AG09309 (cell line): ENCODE results near the gene IL20RB.

Experiments used
- DNase-seq: peaks from one replicate; pipeline ENCODE4 v3.0.0-alpha.2; 2010; ENCODE audit warnings: low read depth
- H3K4me3 ChIP-seq: 2 replicates; pipeline ENCODE4 v1.5.1; 2011; ENCODE audit warnings: mild to moderate bottlenecking, low read depth, low read length, moderate library complexity; ENCODE audit not compliant: control insufficient read depth
- CTCF ChIP-seq: IDR thresholded peaks from 2 replicates; pipeline ENCODE4 v1.5.1; 2011; ENCODE audit warnings: mild to moderate bottlenecking, low read depth, low read length, inconsistent platforms; ENCODE audit not compliant: insufficient read depth, control insufficient read depth; ENCODE audit errors: missing control alignments

IL20RB gene

GRCh38 chr3:137024348-137024747 lies 66.6 kb downstream of the IL20RB start:
- H3K4me3 ChIP-seq = no peak overlapping the region
- DNase-seq = no peak
- TF ChIP-seq CTCF = no peak

GRCh38 chr3:137026701-137027100 lies 68.9 kb downstream of the IL20RB start:
- no peak for TF ChIP-seq CTCF
- H3K4me3 ChIP-seq = no peak overlapping the region
- DNase-seq = no peak

- peak overlapping the region; percentile 23 for H3K4me3 ChIP-seq
- DNase-seq = no peak
- peak; percentile 95 for TF ChIP-seq CTCF
These were observed 74.8 kb downstream of the IL20RB start for GRCh38 chr3:137032465-137033120.

GRCh38 chr3:137035631-137036030 lies 77.8 kb downstream of the IL20RB start:
- no peak overlapping the region for H3K4me3 ChIP-seq
- no peak for DNase-seq
- peak; percentile 34 for TF ChIP-seq CTCF

GRCh38 chr3:137039570-137039969 lies 81.8 kb downstream of the IL20RB start:
- H3K4me3 ChIP-seq = no peak overlapping the region
- no peak for DNase-seq
- TF ChIP-seq CTCF = no peak

- no peak for TF ChIP-seq CTCF
- no peak for DNase-seq
- no peak overlapping the region for H3K4me3 ChIP-seq
These were observed 83.5 kb downstream of the IL20RB start for GRCh38 chr3:137041251-137041650.

GRCh38 chr3:137041686-137042085 lies 83.9 kb downstream of the IL20RB start:
- H3K4me3 ChIP-seq = no peak overlapping the region
- DNase-seq = no peak

More at GRCh38 chr3:137041686-137042085, 83.9 kb downstream of the IL20RB start:
- TF ChIP-seq CTCF = no peak
